Choroid plexus epithelial cell (primary cell): ENCODE measurements around the gene SYNGR1.

Experiments
- DNase-seq: peaks from one replicate; pipeline ENCODE4 v3.0.0-alpha.2; 2010; ENCODE audit warnings: low read depth
- H3K4me3 ChIP-seq: 2 replicates; pipeline ENCODE4 v1.5.1; 2011; ENCODE audit warnings: low read depth, mild to moderate bottlenecking, control low read depth, low read length, moderate library complexity
- TF ChIP-seq, protein P1 (sequence below): conservative IDR thresholded peaks from 2 replicates; pipeline ENCODE4 v1.5.1; 2011; ENCODE audit warnings: low read depth, mild to moderate bottlenecking, control low read depth, inconsistent platforms, low read length, moderate library complexity

SYNGR1 gene

DNA sequence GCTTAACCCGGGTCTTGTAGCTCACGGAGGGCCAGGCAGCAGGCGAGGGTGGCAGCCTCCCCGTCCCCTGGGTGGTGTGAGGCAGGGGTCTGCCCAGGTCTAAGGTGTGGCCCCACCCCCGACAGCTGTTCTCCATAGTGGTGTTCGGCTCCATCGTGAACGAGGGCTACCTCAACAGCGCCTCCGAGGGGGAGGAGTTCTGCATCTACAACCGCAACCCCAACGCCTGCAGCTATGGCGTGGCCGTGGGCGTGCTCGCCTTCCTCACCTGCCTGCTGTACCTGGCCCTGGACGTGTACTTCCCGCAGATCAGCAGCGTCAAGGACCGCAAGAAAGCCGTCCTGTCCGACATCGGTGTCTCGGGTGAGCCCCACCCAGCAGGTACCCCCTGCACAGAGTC lies 24.4 kb downstream of the SYNGR1 start:
- TF ChIP-seq, protein P1, sequence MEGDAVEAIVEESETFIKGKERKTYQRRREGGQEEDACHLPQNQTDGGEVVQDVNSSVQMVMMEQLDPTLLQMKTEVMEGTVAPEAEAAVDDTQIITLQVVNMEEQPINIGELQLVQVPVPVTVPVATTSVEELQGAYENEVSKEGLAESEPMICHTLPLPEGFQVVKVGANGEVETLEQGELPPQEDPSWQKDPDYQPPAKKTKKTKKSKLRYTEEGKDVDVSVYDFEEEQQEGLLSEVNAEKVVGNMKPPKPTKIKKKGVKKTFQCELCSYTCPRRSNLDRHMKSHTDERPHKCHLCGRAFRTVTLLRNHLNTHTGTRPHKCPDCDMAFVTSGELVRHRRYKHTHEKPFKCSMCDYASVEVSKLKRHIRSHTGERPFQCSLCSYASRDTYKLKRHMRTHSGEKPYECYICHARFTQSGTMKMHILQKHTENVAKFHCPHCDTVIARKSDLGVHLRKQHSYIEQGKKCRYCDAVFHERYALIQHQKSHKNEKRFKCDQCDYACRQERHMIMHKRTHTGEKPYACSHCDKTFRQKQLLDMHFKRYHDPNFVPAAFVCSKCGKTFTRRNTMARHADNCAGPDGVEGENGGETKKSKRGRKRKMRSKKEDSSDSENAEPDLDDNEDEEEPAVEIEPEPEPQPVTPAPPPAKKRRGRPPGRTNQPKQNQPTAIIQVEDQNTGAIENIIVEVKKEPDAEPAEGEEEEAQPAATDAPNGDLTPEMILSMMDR, result no peak
- no peak for DNase-seq
- no peak overlapping the region for H3K4me3 ChIP-seq

DNA sequence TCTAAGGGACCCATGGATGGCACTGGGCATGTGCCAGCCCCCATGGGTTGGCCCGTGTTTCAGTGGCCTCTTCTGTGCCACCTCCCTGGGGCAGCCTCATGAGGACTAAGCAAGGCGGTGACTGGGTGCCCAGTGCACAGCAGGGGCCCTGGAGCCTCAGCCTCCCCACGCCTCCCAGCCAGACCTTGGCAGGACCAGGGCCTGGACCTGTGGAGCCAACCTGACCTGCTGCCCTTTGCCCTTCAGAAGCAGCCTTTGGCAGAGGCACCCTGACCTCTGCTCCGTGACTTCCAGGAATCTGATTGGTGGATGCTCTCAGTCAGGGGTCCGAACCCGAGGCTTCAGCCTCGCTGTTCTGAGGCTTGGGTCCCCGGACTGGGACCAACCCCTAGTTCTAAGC lies 25.0 kb downstream of the SYNGR1 start:
- TF ChIP-seq, protein P1, result no peak
- no peak overlapping the region for H3K4me3 ChIP-seq
- DNase-seq, result no peak

DNA sequence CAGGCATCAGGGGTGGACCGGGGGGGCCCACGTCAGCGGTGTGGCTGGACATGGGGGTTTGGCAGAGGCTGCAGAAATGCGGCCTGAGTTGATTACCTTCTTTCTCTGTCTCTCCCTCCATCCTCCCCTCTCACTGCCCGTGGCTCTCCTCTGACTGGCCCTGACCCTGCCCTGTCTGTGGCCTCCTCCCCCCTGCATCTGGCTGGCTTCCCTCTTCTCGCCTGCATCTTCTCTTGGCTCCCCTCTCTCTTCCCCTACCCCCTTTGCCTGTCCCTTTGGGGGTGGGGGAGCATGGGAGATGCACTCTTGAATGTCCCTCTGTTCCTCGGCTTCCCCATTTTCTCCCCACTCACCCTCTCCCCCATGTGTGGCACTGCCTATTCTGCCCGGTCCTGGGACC lies 25.9 kb downstream of the SYNGR1 start:
- TF ChIP-seq, protein P1, result no peak
- H3K4me3 ChIP-seq, result no peak overlapping the region

DNA sequence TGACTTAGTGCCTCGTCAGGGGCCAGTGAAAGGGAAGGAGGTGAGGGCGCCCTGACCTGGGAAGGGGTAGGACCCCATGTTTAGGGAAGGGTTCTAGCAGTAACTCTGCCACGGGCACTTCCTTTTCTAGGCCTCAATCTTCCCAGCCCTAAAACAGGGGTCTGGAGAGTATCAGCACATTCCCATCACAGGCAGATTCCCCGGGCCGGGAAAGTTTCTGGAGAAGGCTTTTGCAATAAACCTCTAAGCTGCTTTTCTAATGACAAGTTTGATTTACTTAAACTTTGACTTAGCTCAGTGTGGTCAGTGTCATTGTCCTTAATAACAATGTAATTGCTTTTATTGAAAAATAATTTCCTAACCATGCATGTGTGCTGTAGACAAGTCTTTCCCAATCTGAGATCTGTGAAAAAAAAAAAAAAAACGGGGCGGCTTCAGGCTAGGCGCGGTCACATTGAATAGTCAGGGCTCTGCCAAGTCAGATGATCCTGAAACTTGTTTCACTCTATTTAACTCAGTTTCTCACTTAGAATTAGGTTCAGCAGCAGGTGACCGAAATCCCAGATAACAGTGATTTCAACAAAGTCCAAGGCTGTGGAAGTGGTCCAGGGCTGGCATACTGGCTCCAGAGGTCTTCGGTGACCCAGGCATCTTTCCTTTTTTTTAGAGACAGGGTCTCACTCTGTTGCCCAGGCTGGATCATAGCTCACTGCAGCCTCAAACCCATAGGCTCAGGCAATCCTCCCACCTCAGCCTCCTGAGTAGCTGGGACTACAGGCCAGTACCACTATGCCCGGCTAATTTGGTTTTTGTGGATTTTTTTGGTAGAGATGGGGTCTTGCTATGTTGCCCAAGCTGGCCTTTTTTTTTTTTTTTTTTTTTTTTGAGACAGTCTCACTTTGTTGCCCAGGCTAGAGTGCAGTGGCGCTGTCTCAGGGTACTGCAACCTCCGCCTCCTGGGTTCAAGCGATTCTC lies 30.3 kb downstream of the SYNGR1 start:
- H3K4me3 ChIP-seq, result no peak overlapping the region
- no peak for DNase-seq
- TF ChIP-seq, protein P1, result no peak

More for the DNA sequence above, 25.9 kb downstream of the SYNGR1 start:
- DNase-seq, result no peak

DNA sequence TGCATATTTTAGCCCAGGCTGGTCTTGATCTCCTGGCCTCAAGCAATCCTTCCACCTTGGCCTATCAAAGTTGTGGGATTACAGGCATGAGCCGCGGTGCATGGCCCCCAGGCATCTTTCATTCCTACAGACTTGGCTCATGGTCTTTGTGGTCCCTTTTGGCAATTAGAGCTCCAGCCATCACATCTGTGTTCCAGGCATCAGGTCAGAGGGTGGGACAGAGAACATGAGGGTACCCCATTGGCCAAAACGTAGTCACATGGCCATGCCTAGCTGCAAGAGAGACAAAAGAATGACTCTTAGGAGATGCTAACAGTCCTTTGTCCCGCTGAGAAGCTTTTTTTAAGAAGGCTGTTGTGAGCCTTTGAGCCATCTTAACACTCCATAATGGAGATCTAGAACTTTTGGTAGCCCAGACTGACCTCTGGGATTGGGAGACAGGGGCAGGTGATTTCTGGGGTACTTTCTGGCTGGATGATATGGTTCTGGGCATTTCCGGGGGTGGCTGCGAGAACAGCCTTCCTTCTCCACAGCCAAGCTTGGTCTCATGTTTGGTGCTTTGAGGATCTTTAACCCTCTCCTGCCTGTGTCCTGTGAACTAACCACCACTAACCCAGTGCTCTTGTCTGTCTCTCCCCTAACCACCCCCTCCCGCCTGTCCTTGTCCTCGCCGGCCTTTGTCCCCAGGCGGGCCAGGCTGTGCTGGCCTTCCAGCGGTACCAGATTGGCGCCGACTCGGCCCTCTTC lies 31.4 kb downstream of the SYNGR1 start:
- TF ChIP-seq, protein P1, result no peak
- DNase-seq, result no peak
- no peak overlapping the region for H3K4me3 ChIP-seq

DNA sequence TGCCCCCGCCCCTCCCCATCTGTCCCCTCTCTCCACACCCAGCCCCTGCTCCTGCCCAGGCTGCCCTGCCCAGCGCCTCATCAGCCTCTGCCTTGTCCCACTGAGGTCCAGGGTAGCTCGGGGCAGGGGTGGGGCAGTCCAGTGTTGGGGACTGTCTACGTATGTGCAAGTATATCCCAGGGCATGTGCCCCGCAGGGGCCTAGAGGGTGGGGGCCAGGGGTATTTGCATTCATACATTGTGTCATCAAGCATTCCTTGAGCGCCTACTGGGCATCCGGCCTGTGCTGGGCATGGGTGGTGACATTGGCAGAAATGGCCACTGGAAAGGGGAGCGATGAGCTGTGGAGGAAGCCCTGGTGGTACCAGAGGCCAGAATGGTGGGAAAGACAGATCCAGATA lies 32.1 kb downstream of the SYNGR1 start:
- no peak overlapping the region for H3K4me3 ChIP-seq
- TF ChIP-seq, protein P1, result no peak
- no peak for DNase-seq
